Measurements from ENCODE around the gene SPINK8.

DNA sequence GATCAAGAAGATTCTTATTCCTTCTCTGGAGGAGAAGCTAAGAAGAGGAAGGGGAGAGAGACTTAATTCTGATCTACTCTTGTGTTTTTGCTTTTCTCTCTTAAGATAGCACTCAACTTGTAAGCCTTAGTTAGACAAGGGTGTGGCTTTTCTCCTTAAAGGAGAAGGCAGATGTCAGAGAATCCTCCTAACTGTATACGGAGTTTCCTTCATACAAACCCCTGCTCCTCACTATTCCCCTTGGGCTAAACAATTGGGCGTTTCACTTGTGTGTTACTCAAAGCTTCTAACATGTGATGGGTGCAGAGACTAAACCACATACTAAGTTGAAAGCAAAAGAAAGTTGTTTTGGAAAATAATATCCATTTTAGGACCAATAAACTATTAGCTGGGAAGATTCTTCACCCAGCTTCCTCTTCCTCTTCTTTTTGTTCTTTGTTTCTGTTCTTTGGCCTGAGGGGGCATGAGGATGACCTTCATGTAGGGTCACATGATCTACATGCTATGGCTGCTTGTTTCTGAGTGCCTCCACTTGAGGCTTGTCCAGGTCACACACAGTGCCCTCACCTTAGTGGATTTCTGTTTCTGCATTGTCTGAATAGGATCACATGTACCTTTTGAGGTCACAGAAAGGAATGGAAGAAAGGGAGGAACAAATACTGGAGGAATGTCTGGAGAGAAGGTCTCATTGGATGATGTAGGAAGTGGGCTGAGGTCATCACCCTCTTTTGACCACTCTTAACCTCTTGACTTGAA is 14.6 kb downstream of the SPINK8 start:
- TF ChIP-seq BRCA1 (IDR thresholded peaks at IDR 0.05; ENCODE audit: low read depth, low read length) (no peak), RNF2 (IDR thresholded peaks at IDR 0.05; ENCODE audit: borderline replicate concordance, low read depth, low read length, missing control alignments, poor library complexity, severe bottlenecking) (no peak), RAD21 (IDR thresholded peaks at IDR 0.05 in 1 of 2, conservative IDR thresholded peaks at IDR 0.05 in 1 of 2; ENCODE audit: low read depth in 2 of 2, low read length in 2 of 2) (no peak), POLR2AphosphoS5 (IDR thresholded peaks at IDR 0.05; ENCODE audit: low read depth, low read length) (no peak), JUN (IDR thresholded peaks at IDR 0.05; ENCODE audit: low read depth, low read length) (no peak), NRF1 (IDR thresholded peaks at IDR 0.05; ENCODE audit: low read depth, low read length) (no peak), POLR2A (IDR thresholded peaks at IDR 0.05; ENCODE audit: control extremely low read depth in 1 of 2, low read depth in 2 of 2, low read length in 2 of 2) (no peak), KDM1A (IDR thresholded peaks at IDR 0.05; ENCODE audit: borderline replicate concordance, low read length) (no peak), CBX8 (IDR thresholded peaks at IDR 0.05; ENCODE audit: borderline replicate concordance, low read depth, low read length) (no peak), EZH2 (IDR thresholded peaks at IDR 0.05; ENCODE audit: low read depth, low read length, severe bottlenecking) (no peak)
- TF ChIP-seq, protein P1, sequence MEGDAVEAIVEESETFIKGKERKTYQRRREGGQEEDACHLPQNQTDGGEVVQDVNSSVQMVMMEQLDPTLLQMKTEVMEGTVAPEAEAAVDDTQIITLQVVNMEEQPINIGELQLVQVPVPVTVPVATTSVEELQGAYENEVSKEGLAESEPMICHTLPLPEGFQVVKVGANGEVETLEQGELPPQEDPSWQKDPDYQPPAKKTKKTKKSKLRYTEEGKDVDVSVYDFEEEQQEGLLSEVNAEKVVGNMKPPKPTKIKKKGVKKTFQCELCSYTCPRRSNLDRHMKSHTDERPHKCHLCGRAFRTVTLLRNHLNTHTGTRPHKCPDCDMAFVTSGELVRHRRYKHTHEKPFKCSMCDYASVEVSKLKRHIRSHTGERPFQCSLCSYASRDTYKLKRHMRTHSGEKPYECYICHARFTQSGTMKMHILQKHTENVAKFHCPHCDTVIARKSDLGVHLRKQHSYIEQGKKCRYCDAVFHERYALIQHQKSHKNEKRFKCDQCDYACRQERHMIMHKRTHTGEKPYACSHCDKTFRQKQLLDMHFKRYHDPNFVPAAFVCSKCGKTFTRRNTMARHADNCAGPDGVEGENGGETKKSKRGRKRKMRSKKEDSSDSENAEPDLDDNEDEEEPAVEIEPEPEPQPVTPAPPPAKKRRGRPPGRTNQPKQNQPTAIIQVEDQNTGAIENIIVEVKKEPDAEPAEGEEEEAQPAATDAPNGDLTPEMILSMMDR (IDR thresholded peaks at IDR 0.05; ENCODE audit: control extremely low read depth in 1 of 3, insufficient read depth in 1 of 3, low read depth in 1 of 3, low read length in 3 of 3): no peak
- TF ChIP-seq, protein P2, sequence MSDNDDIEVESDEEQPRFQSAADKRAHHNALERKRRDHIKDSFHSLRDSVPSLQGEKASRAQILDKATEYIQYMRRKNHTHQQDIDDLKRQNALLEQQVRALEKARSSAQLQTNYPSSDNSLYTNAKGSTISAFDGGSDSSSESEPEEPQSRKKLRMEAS (IDR thresholded peaks at IDR 0.05): no peak
